GM21825 (cell line): Measurements from ENCODE around the gene NET1.

Source experiments
- ATAC-seq: cut with Tn5 transposase; IDR thresholded peaks from one replicate; pipeline ENCODE4 v1.9.1; 2021; ENCODE audit warnings: mild to moderate bottlenecking, moderate library complexity; ENCODE audit not compliant: unreplicated experiment

Gene NET1

DNA sequence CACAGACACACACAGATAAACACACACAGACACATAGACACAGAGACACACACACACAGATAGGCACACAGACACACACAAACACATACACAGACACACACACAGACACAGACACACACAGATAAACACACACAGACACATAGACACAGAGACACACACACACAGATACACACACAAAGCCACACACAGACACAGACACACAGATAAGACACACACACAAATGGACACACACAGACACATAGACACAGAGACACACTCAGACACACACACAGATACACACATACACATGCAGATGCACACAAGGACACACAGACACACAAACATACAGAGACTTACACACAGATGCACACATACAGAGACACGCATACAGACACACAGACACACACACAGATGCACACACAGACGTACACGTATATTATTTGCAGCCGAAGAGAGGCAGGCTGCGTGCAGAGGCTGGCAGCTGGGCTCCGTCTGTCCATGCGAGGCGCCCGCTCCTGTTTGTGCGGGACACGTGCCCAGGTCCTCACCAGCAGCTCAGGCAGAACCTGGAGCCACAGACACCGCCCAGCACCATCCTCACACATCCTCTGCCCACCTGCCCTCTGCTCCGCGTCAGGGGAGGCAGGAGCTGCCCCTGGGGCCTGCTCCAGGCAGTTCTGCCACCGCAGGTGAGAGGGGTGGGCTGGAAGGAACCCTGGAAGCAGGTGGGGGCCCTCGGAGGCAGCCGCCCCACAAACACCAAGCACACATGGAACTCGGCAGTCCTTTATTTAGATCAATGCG lies 85.8 kb downstream of the NET1 start:
- ATAC-seq = no peak

DNA sequence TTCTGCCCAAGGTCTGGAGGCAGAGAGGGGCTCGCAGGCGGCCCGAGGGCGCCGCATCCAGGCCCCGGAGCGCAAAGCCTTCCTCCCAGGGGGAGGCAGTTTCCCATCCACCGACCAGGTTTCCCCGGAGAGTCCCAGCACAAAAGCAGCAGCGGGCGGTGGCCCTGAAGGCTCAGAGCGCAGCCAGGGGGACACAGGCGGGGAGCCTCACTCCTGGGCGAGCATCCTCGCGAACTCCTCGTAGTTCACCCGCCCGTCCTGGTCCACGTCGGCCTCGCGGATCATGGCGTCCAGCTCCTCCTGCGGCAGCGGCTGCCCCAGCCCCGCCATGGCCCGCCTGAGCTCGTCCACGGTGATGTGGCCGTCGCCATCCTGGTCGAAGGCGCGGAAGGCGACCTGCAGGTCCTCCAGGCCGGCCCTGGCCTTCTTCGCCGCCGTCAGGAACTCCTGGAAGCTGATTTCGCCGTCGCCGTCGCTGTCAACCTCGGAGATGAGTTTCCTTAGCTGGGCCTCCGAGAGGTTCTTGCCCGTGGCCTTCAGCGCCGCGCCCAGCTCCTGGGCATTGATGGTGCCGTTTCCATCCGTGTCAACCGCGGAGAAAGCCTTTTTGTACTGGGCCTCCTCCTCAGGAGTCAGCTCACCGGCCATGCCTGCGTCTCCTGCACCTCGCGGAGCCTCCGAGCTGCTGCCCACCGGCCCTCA lies 86.6 kb downstream of the NET1 start:
- ATAC-seq = no peak

GRCh38 chr10:5499493-5500140 lies 87.3 kb downstream of the NET1 start, which contains the start of gene CALML5:
Gene CALML5, minus strand, starts transcription at chr10:5499570. Its CDS starts 132 bp downstream, at chr10:5499438.
- ATAC-seq = no peak

- no peak for ATAC-seq
Measured at GRCh38 chr10:5500162-5500670, 87.9 kb downstream of the NET1 start.

GRCh38 chr10:5500910-5501309 lies 88.6 kb downstream of the NET1 start:
- ATAC-seq = no peak

- ATAC-seq = no peak
Measured at GRCh38 chr10:5502061-5502521, 89.7 kb downstream of the NET1 start.

GRCh38 chr10:5502571-5503476 lies 90.5 kb downstream of the NET1 start:
- ATAC-seq = no peak

- ATAC-seq = no peak
Measured at GRCh38 chr10:5503477-5503835, 91.1 kb downstream of the NET1 start.

GRCh38 chr10:5504146-5505072 lies 92.1 kb downstream of the NET1 start:
- ATAC-seq = no peak

DNA sequence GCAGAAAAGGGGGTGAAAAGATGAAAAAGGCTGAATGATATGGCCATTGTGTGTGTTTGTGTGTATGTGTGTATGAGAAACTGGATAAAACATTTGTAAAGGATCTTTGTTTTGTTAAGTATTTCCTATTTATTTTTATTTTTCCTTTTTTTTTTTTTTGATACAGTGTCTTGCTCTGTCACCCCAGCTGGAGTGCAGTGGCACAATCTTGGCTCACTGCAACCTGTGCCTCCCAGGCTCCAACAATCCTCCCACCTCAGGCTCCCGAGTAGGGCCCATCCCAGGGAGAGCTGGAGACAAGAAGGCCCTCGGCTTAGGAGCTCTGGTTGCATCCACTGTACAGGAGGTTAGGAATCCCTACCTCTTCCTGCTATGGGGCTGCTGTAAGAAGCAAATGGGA lies 93.9 kb downstream of the NET1 start:
- no peak for ATAC-seq

DNA sequence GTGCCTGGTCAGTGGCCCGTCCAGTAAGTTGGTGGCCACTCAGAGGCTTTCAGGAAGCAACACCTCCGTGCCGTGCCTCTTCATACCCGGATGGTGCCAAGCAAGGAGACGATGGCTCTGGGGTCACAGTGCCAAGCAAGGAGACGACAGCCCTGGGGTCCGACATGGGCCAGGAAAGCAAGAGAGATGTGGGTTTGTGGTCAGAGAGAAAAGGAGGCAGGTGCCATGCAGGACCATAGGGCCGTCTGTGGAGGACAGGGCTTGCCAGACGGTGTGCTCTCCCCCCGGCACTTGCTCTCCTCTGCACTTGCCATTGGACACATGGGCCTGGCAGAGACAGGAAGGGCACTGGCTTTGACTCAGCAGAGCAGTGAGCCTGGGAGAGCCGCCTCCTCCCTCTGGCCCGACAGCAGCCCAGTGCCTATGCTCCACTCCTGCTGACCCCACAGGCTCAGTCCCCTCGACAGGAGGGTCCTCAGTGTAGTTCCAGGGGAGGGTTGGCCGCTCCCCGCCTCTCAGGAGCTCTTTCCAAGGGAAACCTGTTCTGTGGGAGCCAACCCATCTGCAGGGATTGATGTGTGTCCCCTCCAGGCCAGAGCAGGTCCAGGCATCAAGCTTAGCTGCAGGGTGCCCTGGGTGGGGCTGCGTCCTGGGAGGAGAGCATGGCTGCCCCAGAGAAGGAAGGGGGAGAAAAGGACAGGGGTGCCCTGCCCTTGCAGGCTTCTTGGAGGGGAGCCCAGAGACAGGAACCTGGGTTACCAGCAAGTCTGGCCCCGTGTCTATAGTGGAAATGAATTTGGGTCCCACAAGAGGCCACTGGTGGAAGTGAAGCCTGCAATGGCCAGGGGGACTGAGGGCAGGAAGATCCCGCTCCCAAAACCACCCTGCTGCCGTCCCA lies 94.6 kb downstream of the NET1 start:
- ATAC-seq = no peak

DNA sequence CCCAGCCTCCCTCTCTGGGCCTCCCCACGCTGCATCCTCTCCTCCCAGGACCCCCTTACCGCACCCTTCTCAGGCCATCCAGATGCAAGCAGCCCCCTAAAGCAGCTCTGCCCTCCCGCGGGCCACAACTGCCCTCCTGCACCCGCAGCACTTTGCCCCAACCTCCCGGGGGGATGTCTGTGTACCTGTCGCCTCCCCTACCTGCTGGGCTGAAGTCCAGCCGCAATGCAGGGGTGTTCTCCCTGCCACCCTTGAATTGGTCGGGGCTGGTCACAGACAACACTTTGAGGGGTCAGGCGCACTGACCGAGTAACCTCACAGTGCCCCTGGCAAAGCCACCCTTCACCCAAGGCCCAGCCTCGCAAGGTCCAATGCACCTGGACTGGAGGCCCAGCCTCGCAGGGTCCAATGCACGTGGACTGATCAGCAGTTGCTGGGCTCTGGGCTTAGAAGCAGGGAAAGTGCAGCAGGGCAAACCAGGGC lies 95.3 kb downstream of the NET1 start:
- ATAC-seq = no peak

DNA sequence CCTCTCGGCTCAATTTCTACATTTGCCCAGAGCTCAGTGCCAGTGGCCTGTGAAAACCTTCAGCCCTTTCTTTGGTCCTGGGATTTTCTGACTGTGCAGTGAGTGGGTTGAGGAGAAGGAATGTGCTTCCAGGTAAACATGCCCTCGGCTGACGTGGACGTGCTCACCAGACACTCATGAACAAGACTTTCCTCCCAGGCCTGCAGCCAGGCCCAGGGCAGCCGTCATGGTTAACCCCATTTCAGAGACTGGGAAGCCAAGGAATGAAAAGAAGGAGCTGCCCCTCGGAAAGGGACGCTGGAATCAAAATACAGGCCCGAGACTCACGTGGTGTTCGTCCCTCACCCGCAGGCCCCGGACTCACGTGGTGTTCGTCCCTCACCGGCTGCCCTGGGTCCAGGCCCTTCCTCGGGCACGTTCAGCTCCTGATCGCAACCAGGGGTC lies 95.8 kb downstream of the NET1 start:
- no peak for ATAC-seq
